ENCODE data around the gene INO80B.
"Not testable (repeated sequence)": the region's sequence is repeated elsewhere in the genome, so short reads cannot be mapped to it uniquely, and the experiment has no call there.

The INO80B gene

DNA sequence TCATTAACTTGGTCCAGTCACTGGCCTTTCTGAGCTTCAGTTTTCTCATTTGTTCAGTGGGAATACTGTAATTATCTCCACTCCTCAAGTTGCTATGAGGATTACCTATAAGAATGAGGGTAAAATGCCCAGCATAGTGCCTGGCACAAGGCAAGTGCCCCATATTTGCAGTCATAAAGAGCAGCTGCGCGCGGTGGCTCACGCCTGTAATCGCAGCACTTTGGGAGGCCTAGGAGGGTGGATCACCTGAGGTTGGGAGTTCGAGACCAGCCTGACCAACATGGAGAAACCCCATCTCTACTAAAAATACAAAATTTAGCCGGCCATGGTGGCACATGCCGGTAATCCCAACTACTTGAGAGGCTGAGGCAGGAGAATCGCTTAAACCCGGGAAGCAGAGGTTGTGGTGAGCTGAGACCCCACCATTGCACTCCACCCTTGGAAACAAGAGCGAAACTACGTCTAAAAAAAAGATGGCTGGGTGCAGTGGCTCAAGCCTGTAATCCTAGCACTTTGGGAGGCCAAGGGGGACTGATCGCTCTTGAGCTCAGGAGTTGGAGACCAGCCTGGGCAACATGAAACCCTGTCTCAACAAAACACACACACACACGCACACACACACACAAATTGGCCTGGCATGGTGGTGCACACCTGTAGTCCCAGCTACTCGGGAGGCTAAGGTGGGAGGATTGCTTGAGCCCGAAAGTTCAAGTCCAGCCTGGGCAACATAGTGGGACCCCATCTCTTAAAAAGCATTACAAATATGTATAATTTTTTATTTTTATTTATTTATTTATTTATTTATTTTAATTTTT lies 12.2 kb upstream of the INO80B start:
- DNase-seq; in situ Hi-C loops (cut with MboI; ENCODE audit: low pct_unique_long_range_greater_than_20kb, low sequenced_read_pairs): not testable (repeated sequence)

DNA sequence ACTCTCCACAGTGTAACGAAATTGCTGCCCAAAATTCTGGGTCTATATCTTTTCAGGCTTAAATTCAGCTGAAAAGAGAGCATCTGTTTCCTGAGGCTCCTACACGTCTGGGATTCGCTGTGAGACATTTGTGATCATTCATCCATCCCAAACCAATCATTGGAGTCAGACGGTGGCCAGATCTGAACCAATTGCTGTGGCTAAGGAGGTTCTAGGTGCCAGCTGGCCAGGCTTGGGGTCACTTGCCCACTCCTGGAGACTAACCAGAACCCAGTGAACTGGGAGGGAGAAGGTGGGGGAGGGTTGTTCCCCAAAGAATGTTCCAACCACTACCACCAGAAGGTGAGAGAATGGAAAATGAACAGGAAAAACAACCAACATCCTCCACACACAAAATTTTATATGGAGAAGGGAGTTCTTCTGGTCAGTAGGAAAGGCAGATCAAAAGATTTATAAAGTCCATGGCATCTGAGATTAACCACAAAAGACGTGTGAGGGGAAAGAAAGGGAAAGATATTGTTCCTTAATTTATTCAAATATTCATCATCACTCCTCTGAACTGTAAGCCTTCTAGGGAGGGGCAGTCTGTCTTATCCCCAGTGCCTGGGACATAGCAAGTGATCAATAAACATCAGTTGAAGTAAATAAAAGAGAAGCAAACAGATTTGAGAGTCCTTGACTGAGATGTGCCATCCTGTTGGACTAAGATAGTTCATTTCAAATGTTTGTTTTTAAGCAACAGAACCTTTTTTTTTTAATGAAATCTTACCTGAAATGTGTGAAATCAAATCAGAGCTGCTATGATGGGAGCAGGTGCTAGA lies 10.2 kb upstream of the INO80B start:
- in situ Hi-C loops (cut with MboI; ENCODE audit: low pct_unique_long_range_greater_than_20kb, low sequenced_read_pairs), result no loop called here
- no peak for DNase-seq

DNA sequence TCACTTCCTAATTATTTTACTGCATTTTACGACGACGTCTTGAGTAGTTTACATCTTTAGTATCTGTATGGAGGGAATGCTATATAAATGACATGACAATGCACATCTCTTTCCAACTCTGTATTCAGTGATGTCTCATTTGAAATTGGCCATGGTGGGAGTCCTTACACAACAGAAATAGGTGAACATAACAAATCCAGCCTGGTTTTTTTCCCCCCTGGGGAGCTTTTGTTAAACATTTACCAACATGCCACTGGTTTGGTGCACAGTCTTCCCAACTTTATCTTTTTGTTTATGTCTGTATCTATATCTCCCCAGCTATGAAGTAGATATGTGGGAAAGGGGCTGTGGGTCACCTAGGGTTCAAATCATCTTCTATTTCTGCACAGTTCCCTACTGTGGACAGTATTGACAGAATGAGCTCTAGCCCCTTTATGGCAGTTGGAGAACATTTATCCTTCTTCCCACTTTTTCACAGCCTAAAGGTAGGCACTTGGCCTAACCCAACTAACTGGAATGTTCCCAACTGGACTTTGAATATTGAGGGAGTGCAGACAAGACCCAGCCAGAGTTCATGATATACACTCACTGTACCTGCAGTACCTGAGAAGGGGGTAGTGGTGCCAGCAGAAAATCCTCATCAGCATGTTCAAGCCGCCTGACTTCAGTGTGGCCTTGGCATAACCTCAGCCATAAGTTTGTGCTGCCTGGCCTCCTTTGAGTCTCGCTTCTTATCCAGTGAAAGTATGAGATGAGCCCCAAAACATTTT lies 7.5 kb upstream of the INO80B start:
- in situ Hi-C loops (cut with MboI; ENCODE audit: low pct_unique_long_range_greater_than_20kb, low sequenced_read_pairs), result no loop called here
- DNase-seq, result no peak

DNA sequence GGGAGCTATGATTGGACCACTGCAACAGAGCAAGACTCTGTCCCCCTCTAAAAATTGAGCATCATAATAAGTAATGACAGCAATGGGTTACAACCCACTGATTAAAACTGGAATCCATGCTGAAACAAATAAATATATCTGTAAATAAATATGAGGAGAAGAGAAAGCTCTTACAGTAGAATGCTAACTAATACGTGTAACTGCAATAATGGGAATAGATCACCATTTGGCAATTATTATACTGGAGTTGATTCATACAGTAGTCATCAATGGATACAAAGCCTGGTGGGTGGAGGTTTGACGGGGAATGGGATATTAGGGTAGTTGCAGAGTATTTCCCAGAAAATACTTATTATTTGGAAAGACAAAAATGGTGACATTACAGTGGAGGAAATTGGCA lies 6.1 kb upstream of the INO80B start:
- in situ Hi-C loops (cut with MboI; ENCODE audit: low pct_unique_long_range_greater_than_20kb, low sequenced_read_pairs), result no loop called here

DNA sequence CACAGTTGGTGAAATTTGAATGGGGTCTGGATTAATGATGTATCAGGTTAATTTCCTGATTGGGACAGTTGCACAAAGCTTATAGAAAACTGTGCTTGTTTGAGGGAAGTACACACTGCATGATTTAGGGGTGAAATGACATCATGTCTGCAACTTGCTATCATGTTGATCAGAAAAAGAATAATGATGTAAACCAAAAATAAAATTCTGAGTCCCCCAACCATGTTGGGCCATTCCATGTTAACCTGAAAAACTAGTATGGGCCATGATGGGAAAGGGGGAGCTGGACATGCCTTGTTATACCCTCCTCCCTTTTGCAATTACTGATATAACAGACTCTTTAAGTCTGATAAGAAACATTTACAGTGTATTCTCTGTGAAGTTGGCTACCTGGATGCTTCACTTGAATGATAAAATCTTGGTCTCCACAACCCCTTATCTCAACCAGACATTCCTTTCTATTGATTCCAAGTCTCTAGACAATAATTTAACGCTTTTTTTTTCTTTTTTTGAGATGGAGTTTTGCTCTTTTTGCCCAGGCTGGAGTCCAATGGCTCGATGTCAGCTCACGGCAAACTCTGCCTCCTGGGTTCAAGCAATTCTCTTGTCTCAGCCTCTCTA lies 4.2 kb upstream of the INO80B start:
- no peak for DNase-seq
- in situ Hi-C loops (cut with MboI; ENCODE audit: low pct_unique_long_range_greater_than_20kb, low sequenced_read_pairs), result no loop called here

More for the DNA sequence above, 6.1 kb upstream of the INO80B start:
- DNase-seq, result no peak

DNA sequence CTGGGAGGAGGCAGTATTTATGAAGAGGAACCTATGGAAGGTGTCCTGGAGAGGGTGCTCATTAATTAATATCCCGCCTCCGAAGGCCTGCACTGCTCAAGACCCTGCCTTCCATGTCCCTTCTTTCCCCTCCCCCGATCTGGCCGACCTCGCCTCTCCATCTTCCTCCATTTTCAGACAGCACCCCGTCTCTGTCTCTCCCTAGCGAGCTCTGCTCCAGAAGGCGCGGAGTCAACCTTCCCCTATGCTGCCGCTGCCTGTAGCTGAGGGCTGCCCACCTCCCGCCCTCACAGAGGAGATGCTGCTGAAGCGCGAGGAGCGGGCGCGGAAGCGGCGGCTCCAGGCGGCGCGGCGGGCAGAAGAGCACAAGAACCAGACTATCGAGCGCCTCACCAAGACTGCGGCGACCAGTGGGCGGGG lies 2.3 kb downstream of the INO80B start:
- in situ Hi-C loops (cut with MboI; ENCODE audit: low pct_unique_long_range_greater_than_20kb, low sequenced_read_pairs), result no loop called here
- no peak for DNase-seq

DNA sequence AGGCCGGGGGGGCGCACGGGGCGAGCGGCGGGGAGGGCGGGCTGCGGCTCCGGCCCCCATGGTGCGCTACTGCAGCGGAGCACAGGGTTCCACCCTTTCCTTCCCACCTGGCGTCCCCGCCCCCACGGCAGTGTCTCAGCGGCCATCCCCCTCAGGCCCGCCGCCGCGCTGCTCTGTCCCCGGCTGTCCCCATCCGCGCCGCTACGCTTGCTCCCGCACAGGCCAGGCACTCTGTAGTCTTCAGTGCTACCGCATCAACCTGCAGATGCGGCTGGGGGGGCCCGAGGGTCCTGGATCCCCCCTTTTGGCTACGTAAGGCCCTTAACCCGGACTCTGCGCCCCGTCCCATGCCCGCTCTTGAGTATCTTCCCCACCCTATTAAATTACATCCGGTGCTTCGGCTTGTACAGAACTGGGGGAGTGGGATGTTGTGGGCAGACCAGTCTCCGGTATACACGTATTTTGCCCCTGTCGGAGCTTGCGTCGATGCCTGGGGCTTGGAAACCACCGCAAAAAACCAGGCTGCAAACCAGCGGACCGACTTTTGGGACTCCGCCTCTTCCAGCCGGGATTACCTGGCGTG lies 2.8 kb downstream of the INO80B start:
- in situ Hi-C loops (cut with MboI; ENCODE audit: low pct_unique_long_range_greater_than_20kb, low sequenced_read_pairs), result no loop called here
- DNase-seq, result no peak

DNA sequence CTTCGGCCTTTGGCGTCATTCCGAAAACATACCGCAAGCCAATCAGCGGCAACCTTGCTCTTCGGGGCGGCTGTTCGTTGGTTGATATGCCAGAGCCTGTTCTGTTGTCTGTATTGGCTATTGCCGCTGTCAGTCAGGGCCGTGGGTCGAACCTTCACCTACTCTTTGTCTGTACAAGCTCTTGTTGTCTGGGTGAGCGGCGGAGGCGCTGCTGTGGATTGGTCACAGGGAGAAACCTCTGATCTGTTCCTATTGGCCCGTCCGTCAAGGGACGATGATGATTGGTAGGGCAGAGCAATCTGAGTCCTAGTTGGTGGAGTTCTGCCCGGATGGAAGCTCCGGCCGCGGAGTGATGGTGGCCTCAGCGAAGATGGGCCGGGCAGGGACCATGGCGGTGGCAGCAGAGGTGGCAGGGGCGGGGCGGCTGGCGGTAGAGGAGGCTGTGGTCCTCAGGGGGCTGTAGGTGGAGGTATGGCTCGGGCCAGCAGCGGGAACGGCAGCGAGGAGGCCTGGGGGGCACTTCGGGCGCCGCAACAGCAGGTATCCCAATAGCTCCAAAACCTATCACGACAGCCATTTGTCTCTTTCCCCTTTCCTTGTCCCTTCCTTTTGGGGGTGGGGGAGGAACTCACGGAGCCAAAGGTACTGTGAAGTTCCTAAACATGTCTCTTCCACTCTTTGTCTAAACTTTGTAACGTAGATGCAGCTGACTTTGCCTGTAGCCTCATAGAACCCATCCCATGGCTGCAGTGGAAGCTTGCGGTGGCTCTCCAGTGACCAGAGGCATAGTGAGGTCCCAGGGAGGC lies 3.4 kb downstream of the INO80B start, which contains the start of gene WBP1:
WBP1 (plus strand) TSS at position 307 of the 806 bp plus-strand sequence; CDS start at position 472, 165 bp downstream.
- peak; percentile 100 for DNase-seq
- in situ Hi-C loops (cut with MboI; ENCODE audit: low pct_unique_long_range_greater_than_20kb, low sequenced_read_pairs), result no loop called here

DNA sequence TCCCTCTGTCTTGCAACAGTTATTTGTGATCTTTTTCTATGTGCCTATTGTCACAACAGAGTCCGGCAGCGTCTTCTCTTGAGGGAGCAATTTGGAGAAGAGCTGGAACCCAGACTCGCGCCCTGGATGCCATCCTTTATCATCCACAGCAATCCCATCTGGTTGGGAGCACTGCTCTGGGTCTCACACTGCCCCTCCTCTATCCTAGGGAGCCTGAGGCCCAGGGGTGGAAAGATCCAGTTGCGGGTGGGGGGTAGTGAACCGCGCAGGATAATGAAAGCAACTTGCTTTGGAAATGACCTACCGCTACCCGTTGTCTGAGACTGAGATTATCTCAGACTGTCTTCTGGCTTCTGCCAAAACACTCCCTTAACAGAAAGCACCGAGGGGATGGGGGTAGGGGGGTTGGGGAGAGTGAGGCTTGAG lies 4.1 kb downstream of the INO80B start:
- no peak for DNase-seq
- in situ Hi-C loops (cut with MboI; ENCODE audit: low pct_unique_long_range_greater_than_20kb, low sequenced_read_pairs), result no loop called here

DNA sequence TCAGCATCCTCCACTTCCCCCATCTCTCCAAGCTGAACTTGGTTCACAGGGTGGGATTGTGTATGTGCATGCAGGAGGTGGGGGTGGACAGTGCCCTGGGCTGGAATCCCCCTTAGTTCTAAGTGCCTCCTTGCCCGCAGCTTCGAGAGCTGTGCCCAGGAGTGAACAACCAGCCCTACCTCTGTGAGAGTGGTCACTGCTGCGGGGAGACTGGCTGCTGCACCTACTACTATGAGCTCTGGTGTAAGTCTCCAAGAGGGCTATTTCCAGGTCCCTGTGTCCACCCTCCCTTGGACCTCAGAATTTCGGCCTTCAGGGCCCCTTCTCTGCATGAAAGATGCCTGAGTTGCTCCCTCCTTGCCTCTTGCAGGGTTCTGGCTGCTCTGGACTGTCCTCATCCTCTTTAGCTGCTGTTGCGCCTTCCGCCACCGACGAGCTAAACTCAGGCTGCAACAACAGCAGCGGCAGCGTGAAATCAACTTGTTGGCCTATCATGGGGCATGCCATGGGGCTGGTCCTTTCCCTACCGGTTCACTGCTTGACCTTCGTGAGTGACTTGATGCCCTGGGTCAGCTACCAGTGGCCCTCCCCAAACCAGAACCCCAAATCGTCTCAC lies 4.7 kb downstream of the INO80B start:
- in situ Hi-C loops (cut with MboI; ENCODE audit: low pct_unique_long_range_greater_than_20kb, low sequenced_read_pairs); DNase-seq: not testable (repeated sequence)

DNA sequence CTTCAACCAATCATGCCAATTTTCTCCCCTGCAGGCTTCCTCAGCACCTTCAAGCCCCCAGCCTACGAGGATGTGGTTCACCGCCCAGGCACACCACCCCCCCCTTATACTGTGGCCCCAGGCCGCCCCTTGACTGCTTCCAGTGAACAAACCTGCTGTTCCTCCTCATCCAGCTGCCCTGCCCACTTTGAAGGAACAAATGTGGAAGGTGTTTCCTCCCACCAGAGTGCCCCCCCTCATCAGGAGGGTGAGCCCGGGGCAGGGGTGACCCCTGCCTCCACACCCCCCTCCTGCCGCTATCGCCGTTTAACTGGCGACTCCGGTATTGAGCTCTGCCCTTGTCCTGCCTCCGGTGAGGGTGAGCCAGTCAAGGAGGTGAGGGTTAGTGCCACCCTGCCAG lies 5.3 kb downstream of the INO80B start:
- in situ Hi-C loops (cut with MboI; ENCODE audit: low pct_unique_long_range_greater_than_20kb, low sequenced_read_pairs); DNase-seq: not testable (repeated sequence)

DNA sequence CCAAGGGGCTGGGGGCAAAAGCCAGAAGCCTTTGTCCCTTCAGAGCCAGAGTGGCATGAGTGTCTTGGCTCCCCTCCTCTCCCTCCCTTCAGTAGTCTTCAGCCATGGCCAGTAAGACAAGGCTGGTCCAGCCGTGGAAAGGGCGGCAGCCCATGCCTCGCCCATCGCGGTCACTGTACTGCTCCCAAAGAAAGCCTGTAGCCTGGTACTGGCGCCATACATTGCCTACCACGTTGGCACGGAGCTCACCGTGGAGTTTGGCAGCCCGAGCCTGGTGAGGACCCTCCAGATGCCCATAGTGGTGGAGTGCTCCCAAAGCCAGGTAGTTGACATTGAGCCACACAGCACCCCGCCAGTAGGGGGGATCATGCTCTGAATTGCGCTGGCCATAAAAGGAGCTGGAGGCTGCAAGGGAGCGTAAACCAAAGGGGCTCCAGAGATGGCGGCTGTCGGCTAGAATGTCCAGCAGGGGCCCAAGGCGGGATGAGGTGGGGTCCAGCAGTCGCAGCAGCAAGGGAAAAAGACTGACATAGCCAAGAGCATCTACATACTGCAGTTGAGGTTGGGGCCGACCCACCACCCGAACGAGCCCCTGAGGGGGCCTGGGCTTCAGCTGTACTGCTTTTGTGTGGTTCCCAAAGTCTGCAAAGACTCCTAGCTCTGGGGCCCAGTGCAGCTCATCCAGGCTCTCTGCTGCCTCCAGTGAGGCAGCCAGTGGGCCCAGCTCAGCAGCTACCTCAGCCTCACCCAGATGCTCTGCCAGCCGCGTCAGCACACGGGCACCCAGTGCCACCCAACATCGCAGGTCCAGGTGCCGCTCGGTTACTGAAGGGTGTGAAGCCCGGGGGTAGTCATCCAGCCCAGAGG lies 6.5 kb downstream of the INO80B start:
- DNase-seq, result no peak
- in situ Hi-C loops (cut with MboI; ENCODE audit: low pct_unique_long_range_greater_than_20kb, low sequenced_read_pairs), result no loop called here

DNA sequence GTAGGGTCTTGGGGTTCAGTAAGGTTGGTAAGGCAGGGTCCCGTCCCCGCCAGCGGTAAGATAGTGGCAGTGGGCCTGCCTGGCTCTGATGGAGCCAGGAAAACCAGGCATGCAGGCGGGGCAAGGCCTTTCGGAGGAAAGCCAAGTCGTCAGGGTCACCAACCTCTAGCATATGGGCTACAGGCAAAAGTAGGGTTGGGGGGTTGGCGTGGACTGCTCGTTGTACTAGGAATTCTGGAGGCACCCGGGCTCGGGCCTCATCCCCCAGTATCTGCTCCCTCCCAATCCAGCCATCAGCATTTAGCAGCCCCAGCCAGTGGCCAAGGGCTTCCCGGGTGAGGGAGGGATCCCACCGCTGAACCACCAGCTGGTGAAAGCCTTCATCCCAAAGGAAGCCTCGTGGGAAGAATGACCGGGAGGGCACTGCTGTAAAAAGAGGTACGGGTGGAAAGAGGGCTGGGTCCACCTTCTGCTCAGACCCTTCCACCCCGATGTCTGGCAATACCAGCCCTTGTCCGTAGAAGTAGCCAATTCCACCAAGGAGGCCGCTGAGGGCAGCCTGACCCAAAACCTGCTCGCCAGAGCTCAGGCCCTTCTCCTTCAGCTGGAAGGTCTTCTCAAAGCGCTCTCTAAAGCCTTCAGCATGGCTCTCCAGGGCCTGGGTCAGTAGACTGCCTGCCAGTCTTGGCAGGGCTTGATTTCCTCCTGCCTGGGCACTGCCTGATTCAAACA lies 7.3 kb downstream of the INO80B start:
- no peak for DNase-seq
- in situ Hi-C loops (cut with MboI; ENCODE audit: low pct_unique_long_range_greater_than_20kb, low sequenced_read_pairs), result no loop called here

DNA sequence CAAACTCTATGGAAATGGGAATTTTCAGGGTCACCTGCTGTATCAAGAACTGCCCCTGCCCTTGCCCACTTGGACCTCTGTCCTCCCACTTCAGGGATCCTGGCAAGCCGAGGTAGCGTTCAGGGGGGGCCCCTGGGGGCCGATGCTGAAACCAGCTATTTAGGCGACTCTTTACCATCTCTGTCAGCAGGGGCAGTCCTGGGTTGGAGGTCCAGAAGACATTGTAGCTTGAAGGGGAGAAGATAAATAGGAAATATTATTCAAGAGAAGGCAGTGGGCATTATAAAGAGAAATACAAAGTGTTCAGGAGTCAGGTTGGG lies 7.9 kb downstream of the INO80B start:
- in situ Hi-C loops (cut with MboI; ENCODE audit: low pct_unique_long_range_greater_than_20kb, low sequenced_read_pairs), result no loop called here
- no peak for DNase-seq

DNA sequence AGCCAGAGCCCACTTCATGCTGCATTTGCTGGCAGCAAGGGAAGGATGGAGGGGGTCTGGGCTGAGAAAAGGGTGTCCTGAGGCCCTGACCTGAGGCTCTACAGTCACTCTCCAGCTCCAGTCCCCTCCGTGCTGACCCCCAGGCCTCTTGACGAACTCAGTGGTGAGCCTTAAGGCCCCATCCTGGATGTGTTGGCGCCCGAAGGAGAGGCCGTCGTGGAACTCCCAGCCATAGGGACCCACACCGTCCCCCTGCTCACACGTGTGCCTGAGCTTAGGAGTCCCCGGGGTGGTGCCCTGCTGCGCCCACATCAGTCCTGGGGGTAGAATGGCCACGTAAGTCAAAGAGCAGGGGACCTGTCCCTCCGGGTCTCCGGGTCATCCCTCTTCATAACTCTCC lies 9.5 kb downstream of the INO80B start:
- no peak for DNase-seq
- in situ Hi-C loops (cut with MboI; ENCODE audit: low pct_unique_long_range_greater_than_20kb, low sequenced_read_pairs), result no loop called here

DNA sequence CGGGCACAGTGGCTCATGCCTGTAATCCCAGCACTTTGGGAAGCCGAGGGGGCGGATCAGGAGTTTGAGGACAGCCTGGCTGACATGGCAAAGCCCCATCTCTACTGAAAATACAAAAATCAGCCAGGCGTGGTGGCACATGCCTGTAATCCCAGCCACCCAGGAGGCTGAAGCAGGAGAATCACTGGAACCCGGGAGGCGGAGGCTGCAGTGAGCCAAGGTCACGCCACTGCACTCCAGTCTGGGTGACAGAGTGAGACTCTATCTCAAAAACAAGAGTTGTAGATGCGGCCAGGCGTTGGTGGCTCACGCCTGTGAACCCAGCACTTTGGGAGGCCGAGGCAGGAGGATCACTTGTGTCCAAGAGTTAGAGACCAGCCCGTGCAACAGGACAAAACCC lies 15.9 kb downstream of the INO80B start:
- in situ Hi-C loops (cut with MboI; ENCODE audit: low pct_unique_long_range_greater_than_20kb, low sequenced_read_pairs); DNase-seq: not testable (repeated sequence)
